Peyer's patch (tissue), 4 donors: Measurements from ENCODE around the gene ENTPD8. TPM values are rescaled to one million over a fixed set of nuclear protein-coding genes. Genes with fewer than 3 reads are reported as not detected.
A peak's percentile ranks its signal among the peaks of the same experiment; 100 is the strongest.
"Not testable (repeated sequence)": the region's sequence is repeated elsewhere in the genome, so short reads cannot be mapped to it uniquely, and the experiment has no call there.

Source experiments
- DNase-seq, 3 donors: peaks; one replicate each; pipeline ENCODE4 v3.0.0-alpha.2; 2017 to 2019
- H3K27ac ChIP-seq, 4 donors: fragments of 200-600 bp; sonication (generic); one replicate each; pipeline ENCODE4 v1.5.1; 2016 to 2019
- H3K27me3 ChIP-seq, 2 donors: fragments of 200-600 bp; sonication (generic); one replicate each; pipeline ENCODE4 v1.5.1; 2019
- H3K36me3 ChIP-seq, 3 donors: fragments of 200-600 bp; sonication (generic); one replicate each; pipeline ENCODE4 v1.5.1; 2016 to 2019
- H3K4me1 ChIP-seq, 4 donors: fragments of 200-600 bp; sonication (generic); one replicate each; pipeline ENCODE4 v1.5.1; 2016 to 2019
- H3K4me3 ChIP-seq, 4 donors: fragments of 200-600 bp; sonication (generic); 1 replicate in 3 of 4; 2 replicates in 1 of 4; pipeline ENCODE4 v1.5.1; 2016 to 2019; ENCODE audit warnings: mild to moderate bottlenecking in 1 of 4
- H3K9me3 ChIP-seq, 4 donors: fragments of 200-600 bp; sonication (generic); one replicate each; pipeline ENCODE4 v1.5.1; 2016 to 2019; ENCODE audit warnings: mild to moderate bottlenecking in 1 of 4
- CTCF ChIP-seq, 6 experiments: fragments of 450-650 bp in 4 of 6; fragments of 200-600 bp in 2 of 6; sonication (generic) in 1 of 6; IDR thresholded peaks; one replicate each; pipeline ENCODE4 v1.5.1; 2017 to 2019; ENCODE audit warnings: antibody characterized with exemption in 6 of 6, mild to moderate bottlenecking in 3 of 6, moderate library complexity in 1 of 6
- POLR2A ChIP-seq, 2 donors: fragments of 450-650 bp; IDR thresholded peaks; one replicate each; pipeline ENCODE4 v1.5.1; 2017; ENCODE audit warnings: antibody characterized with exemption in 2 of 2, mild to moderate bottlenecking in 2 of 2, moderate library complexity in 2 of 2
- total RNA-seq, 4 donors: library from RNA; depleted of rRNA; stranded (reverse); fragments of >200 nt; gene quantifications; one replicate each; pipeline ENCODE4 v1.1.0, GENCODE V29; 2016

Gene ENTPD8
- total RNA-seq, 4 donors from 2014 or later = 26.4 to 143 (median 104) TPM

- Histone ChIP-seq H3K27ac (peak overlapping the region; percentile 72 to 99 (median 86)), H3K36me3 (peaks cover 0 to 27% (median 0%) of the 10 kb centered on the region in 3 donors), H3K4me1 (peaks cover 8 to 53% (median 31%) of the 10 kb centered on the region in 4 donors), H3K27me3 (no peaks in the 10 kb centered on the region), H3K9me3 (no peaks in the 10 kb centered on the region), H3K4me3 (peak overlapping the region; percentile 43 to 54 (median 48))
- peak in 2 of 3 donors; percentile 73 to 85 for DNase-seq
- peak; percentile 61 to 66 for TF ChIP-seq POLR2A (IDR thresholded peaks at IDR 0.05)
- no peak for TF ChIP-seq CTCF (IDR thresholded peaks at IDR 0.05)
These were observed 13.6 kb upstream of the ENTPD8 start for GRCh38 chr9:137454597-137455358.

GRCh38 chr9:137454145-137454596 lies 13.0 kb upstream of the ENTPD8 start:
- H3K36me3 ChIP-seq = peaks cover 0 to 32% (median 0%) of the 10 kb centered on the region in 3 donors
- TF ChIP-seq CTCF (IDR thresholded peaks at IDR 0.05) (no peak), POLR2A (IDR thresholded peaks at IDR 0.05) (peak in 1 of 2 donors; percentile 51)
- DNase-seq = peak; percentile 36 to 84 (median 81)
- H3K9me3 ChIP-seq = no peaks in the 10 kb centered on the region
- H3K4me3 ChIP-seq = peak overlapping the region; percentile 43 to 54 (median 48)
- peak overlapping the region; percentile 72 to 99 (median 86) for H3K27ac ChIP-seq
- H3K27me3 ChIP-seq = no peaks in the 10 kb centered on the region
- H3K4me1 ChIP-seq = peaks cover 5 to 52% (median 26%) of the 10 kb centered on the region in 4 donors

- H3K9me3 ChIP-seq = no peaks in the 10 kb centered on the region
- DNase-seq = peak; percentile 59 to 85 (median 74)
- H3K27ac ChIP-seq = peak overlapping the region in 1 of 4 donors; percentile 7
- peaks cover 0 to 37% (median 0%) of the 10 kb centered on the region in 3 donors for H3K36me3 ChIP-seq
- no peaks in the 10 kb centered on the region for H3K27me3 ChIP-seq
- H3K4me1 ChIP-seq = peaks cover 5 to 51% (median 24%) of the 10 kb centered on the region in 4 donors
- TF ChIP-seq POLR2A (IDR thresholded peaks at IDR 0.05) = no peak
- no peak for TF ChIP-seq CTCF (IDR thresholded peaks at IDR 0.05)
- peak overlapping the region in 3 of 4 donors; percentile 15 to 39 (median 37) for H3K4me3 ChIP-seq
These were observed 12.5 kb upstream of the ENTPD8 start for GRCh38 chr9:137453643-137454081.

DNA sequence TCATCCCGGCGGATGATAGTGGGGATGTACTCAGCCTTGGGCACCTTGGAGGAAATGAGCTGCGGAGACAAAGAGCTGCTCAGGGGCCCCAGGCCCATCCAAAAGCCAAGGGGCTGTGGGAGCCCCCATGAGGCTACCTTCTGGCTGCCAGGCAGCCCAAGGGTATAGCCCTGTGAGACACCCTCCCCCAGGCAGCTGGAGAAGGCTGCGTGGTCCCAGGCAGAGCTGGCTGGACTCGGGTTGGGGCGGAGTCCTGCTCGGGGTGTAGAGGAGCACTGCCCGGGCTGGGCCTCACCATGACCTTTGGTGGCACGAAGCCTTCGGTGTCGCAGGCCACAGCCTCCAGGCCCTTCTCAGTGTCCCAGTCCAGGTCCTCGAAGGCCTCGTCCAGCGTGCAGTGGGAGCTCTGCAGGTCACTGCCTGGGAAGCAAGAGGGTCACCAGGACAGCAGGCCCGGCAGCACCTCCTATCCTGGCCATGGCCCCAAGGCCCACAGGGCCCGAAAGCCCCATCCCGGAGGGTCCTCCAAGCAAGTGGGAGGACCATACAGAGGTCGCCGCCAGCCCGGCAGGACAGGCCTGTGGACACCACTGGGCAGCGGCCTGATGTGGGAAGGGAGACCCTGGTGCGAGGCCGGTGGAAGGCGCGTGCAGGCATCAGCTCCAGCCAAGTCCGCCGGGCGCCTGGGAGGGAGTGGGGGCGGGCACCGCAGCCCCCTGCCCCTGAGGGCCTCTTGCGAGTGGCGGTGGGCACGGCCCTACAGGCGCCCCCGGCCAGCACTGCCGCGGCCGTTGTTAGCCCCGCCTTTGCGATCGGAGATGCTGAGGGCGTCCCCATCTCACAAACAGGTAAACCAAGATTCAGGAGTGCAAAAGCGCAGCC lies 11.8 kb upstream of the ENTPD8 start:
- peaks cover 0 to 41% (median 0%) of the 10 kb centered on the region in 3 donors for H3K36me3 ChIP-seq
- no peaks in the 10 kb centered on the region for H3K9me3 ChIP-seq
- TF ChIP-seq POLR2A (IDR thresholded peaks at IDR 0.05) (no peak), CTCF (IDR thresholded peaks at IDR 0.05) (no peak)
- peak overlapping the region in 2 of 4 donors; percentile 37 to 39 for H3K4me3 ChIP-seq
- H3K4me1 ChIP-seq = peaks cover 3 to 44% (median 19%) of the 10 kb centered on the region in 4 donors
- DNase-seq = peak in 2 of 3 donors; percentile 53 to 54
- no peak overlapping the region for H3K27ac ChIP-seq
- no peaks in the 10 kb centered on the region for H3K27me3 ChIP-seq

DNA sequence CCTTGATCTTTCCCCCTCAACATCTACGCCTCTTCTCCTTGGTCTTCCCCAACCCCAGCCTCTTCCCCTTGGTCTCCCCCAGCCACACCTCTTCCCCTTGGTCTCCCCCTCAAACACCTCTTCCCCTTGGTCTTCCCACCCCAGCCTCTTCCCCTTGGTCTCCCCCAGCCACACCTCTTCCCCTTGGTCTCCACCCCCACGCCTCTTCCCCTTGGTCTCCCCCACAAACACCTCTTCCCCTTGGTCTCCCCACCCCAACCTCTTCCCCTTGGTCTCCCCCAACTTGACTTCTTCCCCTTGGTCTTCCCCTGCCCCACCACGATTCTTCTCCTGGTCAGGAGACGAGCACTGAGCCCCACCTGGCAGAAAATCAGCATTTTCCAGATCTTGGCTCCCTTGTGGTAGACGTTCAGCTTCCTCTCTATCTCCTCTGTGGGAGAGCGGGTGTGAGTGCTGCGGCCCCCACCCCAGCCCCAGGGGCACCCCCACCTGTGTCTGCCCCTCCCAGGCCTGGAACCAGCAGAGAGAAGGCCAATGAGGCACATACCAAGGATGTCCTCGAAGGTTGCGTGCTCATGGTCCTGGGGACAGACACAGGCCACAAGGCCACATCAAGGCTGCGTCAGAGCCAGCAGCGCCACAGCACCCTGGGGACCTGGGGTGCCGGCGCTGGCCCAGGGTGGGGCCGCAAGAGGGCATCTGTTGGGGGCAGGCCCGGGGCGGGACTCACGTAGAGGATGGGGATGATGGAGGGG lies 11.0 kb upstream of the ENTPD8 start:
- H3K9me3 ChIP-seq = no peaks in the 10 kb centered on the region
- peaks cover 0 to 37% (median 19%) of the 10 kb centered on the region in 4 donors for H3K4me1 ChIP-seq
- H3K27me3 ChIP-seq = no peaks in the 10 kb centered on the region
- no peak overlapping the region for H3K27ac ChIP-seq
- H3K36me3 ChIP-seq = peaks cover 0 to 37% (median 0%) of the 10 kb centered on the region in 3 donors
- DNase-seq = peak in 1 of 3 donors; percentile 45
- TF ChIP-seq POLR2A (IDR thresholded peaks at IDR 0.05) (no peak), CTCF (IDR thresholded peaks at IDR 0.05) (no peak)
- H3K4me3 ChIP-seq = no peak overlapping the region

- H3K27ac ChIP-seq, H3K27me3 ChIP-seq, H3K9me3 ChIP-seq, H3K4me3 ChIP-seq: not testable (repeated sequence)
- H3K4me1 ChIP-seq = peaks cover 0 to 37% (median 19%) of the 10 kb centered on the region in 4 donors
- DNase-seq = peak in 1 of 3 donors; percentile 36
- peaks cover 0 to 29% (median 0%) of the 10 kb centered on the region in 3 donors for H3K36me3 ChIP-seq
These were observed 10.3 kb upstream of the ENTPD8 start for GRCh38 chr9:137451264-137452005.
